Activated T-helper 9 cell treated with anti-CD3 and anti-CD28 coated beads, Interleukin-2, amount 50 U/mL, for 16 hours (primary cell): ENCODE results near the gene NUDT4.
"Not testable (repeated sequence)": the region's sequence is repeated elsewhere in the genome, so short reads cannot be mapped to it uniquely, and the experiment has no call there.

Experiments
- DNase-seq: peaks from one replicate; pipeline ENCODE4 v3.0.0-alpha.2; 2020; ENCODE audit warnings: low read depth

Gene NUDT4

DNA sequence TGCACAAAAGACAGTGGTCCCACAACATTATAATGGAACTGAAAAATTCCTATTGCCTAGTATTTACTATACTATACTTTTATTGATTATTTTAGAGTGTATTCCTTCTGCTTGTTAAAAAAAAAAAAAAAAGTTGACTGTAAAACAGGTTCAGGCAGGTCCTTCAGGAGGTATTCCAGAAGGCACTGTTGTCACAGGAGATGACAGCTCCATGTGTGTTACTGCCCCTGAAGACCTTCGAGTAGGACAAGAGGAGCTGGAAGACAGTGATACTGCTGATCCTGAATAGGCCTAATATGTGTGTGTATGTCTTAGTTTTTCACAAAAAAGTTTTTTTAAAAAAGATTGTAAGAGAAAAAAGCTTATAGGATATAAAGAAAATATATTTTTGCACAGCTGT is 51.7 kb downstream of the NUDT4 start:
- DNase-seq, result no peak

DNA sequence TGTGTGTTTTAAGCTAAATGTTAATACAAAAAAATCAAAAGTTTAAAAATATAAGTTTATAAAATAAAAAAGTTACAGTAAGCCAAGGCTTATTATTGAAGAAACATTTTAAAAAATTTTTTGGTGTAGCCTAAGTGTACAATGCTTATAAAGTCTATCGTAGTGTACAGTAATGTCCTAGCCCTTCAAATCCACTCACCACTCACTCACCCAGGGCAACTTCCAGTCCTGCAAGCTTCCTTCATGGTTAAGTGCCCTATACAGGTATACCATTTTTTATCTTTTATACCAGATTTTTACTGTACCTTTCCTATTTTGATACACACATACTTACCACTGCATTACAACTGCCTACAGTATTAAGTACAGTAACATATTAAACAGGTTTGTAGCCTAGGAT is 52.1 kb downstream of the NUDT4 start:
- DNase-seq, result no peak

- no peak for DNase-seq
These were observed 52.6 kb downstream of the NUDT4 start for GRCh38 chr12:93430280-93430679.

GRCh38 chr12:93432031-93432430 is 54.3 kb downstream of the NUDT4 start:
- not testable (repeated sequence) for DNase-seq

- no peak for DNase-seq
These were observed 56.6 kb downstream of the NUDT4 start for GRCh38 chr12:93434256-93434865.

- no peak for DNase-seq
These were observed 60.7 kb downstream of the NUDT4 start for GRCh38 chr12:93438266-93439050.

DNA sequence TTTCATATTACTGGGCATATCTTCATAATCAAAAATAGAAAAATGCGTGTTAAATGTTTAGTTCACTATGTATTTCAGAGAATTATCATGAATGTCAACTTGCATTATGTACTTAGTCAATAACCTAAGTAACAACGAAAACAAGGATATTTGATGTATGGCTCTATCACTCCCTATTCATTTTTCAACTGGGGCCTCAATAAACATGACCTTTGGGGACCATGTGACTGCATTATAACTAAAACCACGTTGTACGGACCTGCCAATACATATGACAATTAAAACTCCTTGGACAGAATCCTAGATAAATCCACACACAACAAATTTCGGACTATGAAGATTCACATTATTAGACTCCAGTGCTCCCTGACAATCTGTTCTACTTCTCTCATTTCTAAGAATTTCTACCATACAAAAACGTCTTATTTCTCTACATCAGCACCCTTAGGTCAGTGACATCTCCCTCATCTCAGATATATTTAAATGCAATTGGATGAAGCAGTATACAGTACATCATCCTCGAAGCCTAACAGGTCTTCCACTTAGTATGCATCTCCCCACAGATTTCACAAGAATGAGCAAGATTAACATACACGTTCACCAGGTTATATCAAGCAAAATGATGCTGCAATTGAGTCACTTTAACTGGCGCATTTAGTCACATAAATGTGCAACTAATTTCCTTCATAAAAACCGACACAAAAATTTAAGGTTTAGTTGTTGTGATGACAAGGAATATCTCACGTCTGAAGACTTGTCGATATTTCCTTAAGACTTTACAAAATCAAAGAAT is 62.5 kb downstream of the NUDT4 start:
- DNase-seq, result no peak

DNA sequence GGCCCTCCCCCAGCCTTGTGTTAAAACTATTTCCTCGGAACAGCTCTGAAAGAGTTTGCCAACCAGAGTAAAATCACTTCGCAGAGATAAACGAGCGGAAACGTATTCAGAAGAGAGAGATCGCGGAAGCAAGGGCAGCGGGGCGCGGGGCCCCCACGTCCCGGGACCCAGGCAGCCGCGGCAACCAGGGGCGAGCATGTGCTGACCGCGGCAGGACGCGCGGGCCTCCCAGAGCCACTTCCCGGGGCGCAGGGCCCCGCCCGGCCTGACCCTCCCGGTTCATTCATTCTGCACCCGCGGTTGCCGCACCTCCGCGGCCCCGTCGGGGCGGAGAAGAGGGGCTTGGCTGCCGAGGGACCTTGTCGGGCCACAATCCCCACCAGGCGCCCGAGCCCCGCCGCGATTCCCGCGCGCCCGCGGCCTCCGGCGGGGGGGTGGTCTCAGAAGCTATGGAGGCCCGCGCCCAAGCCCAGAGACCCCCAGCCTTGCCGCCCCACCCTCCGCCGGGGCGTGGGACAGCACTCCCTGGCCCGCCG is 63.4 kb downstream of the NUDT4 start:
- DNase-seq, result peak; percentile 20

GRCh38 chr12:93441617-93442410 is 64.1 kb downstream of the NUDT4 start, which contains the start of gene UBE2N:
Gene UBE2N, minus strand, starts transcription at chr12:93441947. Its CDS starts 63 bp downstream, at chr12:93441884.
- peak; percentile 96 for DNase-seq

GRCh38 chr12:93442411-93443340 is 65.0 kb downstream of the NUDT4 start:
- DNase-seq, result no peak

- DNase-seq, result no peak
These were observed 65.9 kb downstream of the NUDT4 start for GRCh38 chr12:93443576-93443975.

- DNase-seq, result no peak
These were observed 70.0 kb downstream of the NUDT4 start for GRCh38 chr12:93447555-93448290.

- no peak for DNase-seq
These were observed 71.1 kb downstream of the NUDT4 start for GRCh38 chr12:93448796-93449195.

DNA sequence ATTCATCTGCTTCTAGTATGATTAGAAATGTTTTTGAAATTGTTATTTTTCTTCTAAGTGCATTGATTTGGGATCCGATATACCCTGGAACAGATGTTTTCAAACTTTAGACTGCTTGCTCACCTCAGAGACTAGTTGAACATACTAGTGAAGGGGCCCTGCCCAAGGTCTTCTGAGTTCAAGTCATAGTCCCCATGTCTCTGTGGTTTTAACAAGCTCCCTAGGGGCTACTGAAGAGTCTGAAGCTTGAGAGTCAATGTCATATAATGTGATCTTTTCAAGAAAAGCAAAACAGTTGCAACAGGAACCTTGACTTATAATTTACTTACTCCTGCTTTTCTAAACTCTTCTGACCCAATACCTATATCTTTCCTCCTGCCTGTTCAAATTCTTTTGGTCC is 71.6 kb downstream of the NUDT4 start:
- no peak for DNase-seq

DNA sequence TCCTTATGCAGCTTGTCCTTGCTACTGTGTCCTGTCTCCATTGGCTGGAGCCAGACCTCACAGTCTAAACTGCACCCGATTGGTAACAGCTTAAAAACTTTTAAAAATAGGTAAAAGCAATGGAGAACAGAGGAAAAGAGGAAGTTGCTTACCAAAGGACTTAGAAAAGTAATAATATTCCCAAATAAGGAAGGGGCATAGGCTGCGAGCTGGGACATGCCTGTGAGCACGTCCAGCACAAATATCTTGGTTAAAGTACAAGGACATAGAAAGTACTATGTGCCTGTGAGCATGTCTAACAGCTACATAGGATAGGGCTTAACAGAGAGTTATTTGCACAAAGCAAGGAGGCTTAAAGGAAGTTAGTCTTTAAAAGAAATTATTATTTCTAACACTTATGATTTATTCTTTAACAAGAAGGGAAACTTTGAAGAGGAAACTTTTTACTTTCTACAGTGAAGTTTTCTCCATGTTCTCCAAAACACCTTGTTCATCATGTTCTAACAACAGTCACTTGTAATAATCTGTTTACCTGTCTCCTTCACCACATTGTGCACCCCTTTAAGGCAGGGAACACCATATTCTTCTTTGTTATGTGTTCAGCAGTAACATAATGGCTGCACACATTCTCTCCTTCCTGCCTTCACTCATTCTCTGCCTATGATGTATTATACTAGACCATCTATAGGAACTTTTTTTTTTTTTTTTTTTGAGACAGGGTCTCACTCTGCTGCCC is 73.9 kb downstream of the NUDT4 start:
- no peak for DNase-seq

DNA sequence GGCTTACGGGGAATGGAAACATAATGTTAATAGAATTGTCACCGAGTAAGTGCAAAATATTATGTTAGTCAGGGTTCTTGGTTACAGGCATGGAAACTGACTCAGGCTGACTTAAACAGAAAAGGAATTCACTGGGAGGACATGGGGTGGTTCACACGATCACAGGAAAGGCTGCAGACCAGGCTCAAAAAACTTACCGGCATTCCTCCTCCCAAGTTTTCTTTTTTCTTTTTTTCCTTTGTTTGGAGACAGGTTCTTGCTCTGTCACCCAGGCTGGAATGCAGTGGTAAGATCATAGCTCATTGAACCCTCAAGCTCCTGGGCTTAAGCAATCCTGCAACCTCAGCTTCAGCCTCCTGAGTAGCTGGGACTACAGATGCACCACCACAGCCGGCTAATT is 75.9 kb downstream of the NUDT4 start:
- DNase-seq, result no peak

- no peak for DNase-seq
These were observed 78.4 kb downstream of the NUDT4 start for GRCh38 chr12:93456077-93456476.
